ENCODE data around the gene RAB25.
"Not testable (repeated sequence)": the region's sequence is repeated elsewhere in the genome, so short reads cannot be mapped to it uniquely, and the experiment has no call there.

The RAB25 gene

DNA sequence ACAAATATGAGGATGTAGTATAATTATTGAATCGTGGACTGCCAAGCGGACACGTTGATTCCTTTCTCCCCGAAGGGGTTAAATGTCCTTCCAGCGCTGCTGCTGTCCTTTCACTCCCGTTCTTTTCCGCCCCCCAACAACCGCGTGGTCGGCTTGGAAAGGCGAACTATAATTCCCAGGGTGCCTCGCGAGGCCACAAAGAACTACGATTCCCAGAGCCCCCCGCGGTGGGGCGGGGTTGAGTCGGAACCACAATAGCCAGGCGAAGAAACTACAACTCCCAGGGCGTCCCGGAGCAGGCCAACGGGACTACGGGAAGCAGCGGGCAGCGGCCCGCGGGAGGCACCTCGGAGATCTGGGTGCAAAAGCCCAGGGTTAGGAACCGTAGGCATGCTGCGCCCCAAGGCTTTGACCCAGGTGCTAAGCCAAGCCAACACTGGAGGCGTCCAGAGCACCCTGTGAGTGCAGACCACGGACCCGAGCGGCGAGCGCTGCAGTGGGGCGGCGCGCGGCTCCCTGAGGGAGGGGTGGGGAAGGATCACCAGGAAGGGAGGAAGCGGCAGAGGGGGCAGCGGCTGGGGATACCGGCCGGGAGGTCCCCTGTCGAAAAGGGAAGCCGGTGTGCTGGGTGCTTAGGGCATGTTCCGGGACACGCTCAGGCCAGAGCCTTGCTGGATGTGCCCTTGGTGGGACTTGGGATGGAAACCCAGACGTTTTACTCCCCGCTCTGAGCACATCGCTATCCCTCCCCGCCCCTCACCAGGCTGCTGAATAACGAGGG, 6.3 kb upstream of the RAB25 start, which contains the start of gene LAMTOR2:
LAMTOR2 (plus strand) TSS at position 283 of the 781 bp plus-strand sequence; CDS start at position 391, 108 bp downstream.
- peak; percentile 98 for DNase-seq (ENCODE audit: low spot score)

DNA sequence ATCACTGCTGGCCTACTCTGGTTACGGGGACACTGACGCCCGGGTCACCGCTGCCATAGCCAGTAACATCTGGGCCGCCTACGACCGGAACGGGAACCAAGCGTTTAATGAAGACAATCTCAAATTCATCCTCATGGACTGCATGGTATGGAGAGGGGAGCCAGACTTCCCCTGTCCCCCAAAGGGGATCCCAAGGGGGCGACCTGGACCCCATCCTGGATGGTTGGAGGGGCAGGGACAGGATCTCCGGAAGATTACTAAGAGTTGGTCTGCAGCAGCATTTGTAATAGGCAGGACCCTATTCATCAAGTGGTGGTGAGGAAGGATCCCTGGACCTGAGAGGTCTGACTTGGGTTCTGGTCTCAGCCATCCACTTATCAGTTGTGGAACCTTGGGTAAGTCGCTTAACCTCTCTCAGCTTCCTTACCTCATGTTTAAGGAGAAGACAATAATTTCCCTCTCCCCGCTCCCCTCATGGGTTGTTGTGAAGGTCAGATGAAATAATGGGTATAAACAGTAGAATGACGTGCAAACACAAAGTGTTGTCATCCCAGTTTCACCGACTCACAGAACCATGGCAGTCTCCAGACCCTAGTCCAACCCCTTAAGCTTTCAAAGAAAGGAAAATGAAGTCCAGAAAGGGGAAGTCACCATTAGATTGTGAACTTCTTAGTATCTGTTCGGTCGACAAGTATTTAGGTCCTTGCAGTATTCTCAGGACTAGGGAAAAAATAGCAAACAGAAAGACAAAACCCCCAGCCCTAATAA, 5.5 kb upstream of the RAB25 start:
- no peak for DNase-seq (ENCODE audit: low spot score)

DNA sequence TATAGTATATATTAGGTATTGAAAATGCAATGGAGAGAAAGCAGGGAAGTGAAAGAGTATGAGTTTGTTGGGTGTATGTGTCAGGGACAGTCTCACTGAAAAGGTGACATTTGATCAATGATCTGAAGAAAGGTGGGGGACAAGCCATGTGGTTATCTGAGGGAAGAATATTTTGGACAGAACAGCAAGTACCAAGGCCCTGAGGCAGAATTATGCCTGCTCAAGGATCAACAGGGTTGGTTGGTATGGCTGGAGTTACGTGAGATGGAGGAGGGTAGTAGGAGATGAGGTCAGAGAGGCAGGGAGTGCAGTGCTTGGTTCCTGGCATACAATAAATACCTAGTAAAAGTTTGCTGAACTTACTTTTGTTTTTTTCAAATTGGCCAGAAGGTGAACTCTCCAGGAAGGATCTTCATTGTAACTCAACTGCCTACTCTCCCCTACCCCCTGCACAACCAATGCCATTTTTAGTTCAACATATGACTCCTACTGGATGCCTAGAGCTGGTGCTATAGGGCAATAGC, 4.6 kb upstream of the RAB25 start:
- no peak for DNase-seq (ENCODE audit: low spot score)

DNA sequence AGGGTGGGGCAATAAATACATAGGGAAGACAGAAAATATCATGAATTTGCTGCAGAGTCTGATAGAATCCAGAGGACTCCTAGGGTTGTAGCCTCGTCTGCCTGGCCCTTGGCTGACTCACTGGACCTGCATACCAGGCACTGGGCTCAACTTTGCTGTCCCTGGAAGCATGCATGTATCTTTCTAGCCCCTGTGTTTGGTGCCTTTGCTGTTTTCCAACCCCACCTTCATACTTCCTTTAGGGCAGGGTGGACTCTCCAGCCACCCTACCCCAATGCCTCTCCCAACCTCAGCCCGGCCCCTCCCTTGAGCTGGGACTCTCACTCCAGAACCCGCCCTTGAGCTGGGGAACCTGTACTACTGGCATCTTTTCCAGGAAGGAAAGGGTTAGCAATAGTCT, 1.2 kb downstream of the RAB25 start:
- DNase-seq (ENCODE audit: low spot score): no peak

DNA sequence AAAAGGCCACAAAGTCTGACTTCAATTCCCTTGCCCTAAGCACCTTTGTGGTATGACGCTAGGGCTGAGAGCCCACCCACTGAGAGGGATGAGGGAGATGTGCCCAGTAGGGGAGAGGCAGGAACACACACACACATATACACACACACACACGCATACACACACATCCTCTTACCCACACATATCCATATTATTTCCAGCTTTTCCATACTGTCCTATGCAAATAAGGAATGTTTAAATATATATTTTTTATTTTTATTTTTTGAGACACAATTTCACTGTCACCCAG, 3.0 kb downstream of the RAB25 start:
- no peak for DNase-seq (ENCODE audit: low spot score)

DNA sequence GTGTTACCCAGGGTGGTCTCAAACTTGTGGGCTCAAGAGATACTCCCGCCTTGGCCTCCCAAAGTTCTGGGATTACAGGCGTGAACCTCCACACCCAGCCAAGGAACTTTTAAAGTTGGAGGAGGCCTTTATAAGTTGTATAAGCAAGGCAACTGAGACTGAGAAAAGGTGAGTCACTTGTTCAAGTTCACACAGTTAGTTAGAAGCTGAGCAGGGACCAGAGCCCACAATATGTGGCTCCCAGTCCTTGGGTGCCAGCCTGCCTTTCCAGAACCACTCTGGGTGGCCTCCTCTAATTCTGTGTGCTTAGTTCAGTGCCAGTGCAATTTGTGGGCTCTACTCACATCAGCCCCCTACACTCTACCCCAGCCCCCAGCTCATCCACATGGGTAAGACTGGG, 3.7 kb downstream of the RAB25 start:
- DNase-seq (ENCODE audit: low spot score): no peak

DNA sequence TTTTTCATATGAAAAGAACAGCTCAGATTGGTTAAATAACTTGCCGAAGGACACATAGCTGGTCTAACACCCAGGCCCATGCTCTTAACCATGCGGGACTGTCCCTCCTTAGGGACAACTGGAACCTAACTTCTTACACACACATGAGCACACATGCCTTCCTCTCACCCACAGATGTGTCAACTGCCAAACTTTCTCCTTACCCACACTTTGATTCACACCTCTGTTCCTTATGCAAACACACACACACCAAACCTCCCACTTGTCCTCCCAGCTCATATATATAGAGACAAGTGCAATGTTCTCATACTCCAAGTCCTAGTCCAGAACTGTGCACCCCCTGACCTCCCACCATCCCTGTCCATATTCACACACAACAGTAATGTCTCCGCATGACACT, 4.3 kb downstream of the RAB25 start:
- no peak for DNase-seq (ENCODE audit: low spot score)

DNA sequence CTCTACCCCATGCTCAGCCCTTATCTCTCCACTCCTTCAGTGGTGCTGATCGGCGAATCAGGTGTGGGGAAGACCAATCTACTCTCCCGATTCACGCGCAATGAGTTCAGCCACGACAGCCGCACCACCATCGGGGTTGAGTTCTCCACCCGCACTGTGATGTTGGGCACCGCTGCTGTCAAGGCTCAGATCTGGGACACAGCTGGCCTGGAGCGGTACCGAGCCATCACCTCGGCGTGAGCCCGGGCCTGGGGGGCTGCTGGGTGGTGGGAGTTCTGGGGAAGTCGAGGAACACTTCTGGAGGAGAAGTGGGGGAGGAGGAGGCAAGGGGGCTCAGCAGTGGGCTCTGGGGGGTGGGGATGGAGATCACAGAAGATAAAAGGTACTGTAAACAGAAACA, 4.9 kb downstream of the RAB25 start:
- DNase-seq (ENCODE audit: low spot score): no peak

DNA sequence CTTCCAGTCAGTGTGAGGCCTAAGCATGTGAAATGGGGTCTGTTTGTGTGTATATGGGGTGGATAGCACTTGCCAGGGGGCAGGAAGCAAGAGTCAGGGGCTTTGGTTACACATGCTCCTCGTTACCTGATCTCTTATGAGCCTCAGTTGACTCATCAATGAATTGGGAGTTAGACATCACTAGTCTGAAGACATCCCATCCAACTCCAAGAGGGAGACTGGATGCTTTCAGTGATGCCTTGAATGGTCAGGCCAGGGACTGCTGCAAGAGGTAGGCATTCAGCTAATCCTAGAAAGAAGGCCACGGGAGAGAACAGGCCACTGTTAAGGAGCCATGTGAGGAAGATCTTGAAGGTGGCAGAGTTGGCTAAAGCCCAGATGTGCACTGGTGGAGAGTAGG, 6.3 kb downstream of the RAB25 start:
- no peak for DNase-seq (ENCODE audit: low spot score)

DNA sequence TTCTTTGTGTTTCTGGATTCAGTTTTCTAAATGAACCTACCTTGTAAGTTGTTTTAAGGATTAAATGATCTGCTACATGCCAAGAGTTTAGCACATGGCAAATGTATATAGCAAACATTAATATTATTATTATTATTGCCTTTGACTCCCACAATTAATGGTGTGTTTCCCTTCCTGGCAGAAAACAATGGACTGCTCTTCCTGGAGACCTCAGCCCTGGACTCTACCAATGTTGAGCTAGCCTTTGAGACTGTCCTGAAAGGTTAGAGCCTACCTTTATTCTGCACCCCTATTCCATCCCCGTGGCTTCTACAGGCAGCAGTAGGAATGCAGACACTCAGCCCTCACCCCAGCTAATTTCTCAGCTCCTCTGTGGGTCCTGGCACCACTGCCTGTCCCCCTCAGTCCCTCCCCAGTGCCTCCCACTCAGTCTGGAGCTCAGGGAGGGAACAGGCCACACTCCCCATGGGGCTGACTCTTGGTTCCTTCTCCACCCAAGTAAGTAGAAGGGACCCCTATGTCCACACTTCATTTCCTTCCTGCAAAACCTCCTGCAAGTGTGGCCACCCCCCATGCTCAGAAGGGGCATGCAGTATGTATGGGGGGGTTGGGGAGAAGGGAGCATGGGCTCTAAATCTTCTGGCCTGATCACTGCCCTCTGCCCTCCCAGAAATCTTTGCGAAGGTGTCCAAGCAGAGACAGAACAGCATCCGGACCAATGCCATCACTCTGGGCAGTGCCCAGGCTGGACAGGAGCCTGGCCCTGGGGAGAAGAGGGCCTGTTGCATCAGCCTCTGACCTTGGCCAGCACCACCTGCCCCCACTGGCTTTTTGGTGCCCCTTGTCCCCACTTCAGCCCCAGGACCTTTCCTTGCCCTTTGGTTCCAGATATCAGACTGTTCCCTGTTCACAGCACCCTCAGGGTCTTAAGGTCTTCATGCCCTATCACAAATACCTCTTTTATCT, 8.8 kb downstream of the RAB25 start:
- DNase-seq (ENCODE audit: low spot score): no peak

DNA sequence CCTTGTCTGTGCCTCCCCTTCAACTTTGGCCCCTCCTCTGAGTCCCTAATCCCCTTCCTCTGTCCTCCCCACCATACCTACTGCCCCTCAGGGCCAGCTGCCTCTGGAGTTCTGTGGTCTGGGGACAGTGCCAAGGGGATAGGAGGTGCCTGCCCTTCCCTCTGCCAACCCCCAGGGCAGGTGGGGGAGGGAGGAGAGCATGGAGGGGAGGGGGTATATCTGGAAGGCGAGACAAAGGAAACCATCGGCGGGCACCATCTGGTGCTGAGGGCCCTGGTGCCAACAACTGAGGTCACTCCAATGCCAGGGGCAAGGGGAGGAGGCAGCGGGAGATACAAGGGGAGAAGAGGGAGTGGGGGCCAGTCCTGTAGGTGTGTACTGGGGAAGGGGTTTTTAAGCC, 9.6 kb downstream of the RAB25 start:
- no peak for DNase-seq (ENCODE audit: low spot score)

DNA sequence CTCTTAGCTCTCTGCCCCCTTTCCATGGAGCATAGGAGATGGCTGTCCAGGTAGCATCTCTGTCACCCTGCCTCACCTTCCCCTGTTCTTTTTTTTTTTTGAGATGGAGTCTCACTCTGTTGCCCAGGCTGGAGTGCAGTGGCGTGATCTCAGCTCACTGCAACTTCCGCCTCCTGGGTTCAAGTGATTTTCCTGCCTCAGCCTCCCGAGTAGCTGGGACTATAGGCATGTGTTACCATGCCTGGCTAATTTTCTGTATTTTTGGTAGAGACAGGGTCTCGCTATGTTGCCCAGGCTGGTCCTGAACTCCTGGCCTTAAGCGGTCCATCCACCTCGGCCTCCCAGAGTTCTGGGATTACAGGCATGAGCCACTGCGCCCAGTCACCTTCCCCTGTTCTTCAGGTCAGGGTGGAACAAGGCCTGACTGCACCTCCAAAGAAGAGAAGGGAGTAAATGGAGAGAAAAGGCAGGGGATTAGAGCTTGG, 10.4 kb downstream of the RAB25 start:
- DNase-seq (ENCODE audit: low spot score): not testable (repeated sequence)

DNA sequence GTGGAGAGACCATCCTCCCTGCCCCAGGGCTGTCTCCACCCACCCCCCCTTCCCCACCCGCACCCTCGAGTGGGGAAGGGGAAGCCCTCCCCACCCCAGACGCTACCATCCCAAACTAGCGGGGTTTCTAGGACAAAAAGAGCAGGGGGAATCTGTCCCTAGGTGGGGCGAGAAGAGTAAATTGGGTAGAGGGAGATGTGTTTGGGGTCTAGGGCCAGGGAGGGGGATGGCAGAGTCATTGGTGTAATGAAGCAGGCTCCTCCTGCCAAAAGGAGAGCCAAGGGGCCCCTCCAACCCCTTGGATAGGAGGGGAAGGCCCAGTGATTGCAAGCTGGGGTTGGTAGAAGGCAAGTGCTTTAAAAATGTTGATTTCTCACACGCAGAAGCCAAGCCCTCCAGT, 11.3 kb downstream of the RAB25 start:
- no peak for DNase-seq (ENCODE audit: low spot score)

DNA sequence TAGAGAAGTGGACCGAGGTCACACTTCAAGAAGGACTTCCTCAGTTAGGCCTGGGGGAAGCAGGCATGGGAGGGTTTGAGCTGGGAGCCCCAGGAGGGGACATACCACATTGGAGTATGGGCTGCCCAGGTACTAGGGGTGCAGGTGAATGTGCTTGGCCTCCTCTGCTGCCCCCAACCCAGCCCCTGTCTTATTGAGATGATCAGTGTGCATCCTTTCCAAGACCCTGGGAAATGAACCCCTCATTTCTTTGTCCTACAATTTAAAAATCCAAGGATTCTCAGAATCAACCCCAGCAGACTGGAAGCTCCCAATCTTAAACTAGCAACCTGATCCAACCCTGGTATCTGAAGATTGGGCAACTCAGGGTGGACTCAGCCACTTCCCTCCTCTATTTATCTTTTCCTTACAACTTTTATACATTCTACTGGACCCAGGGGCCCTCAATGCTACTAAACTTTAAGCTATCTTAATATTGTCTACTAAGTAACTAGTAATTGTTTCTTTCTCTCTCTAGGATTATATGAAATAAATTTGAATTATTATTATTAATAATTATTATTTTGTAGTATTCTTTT, 12.2 kb downstream of the RAB25 start:
- no peak for DNase-seq (ENCODE audit: low spot score)

DNA sequence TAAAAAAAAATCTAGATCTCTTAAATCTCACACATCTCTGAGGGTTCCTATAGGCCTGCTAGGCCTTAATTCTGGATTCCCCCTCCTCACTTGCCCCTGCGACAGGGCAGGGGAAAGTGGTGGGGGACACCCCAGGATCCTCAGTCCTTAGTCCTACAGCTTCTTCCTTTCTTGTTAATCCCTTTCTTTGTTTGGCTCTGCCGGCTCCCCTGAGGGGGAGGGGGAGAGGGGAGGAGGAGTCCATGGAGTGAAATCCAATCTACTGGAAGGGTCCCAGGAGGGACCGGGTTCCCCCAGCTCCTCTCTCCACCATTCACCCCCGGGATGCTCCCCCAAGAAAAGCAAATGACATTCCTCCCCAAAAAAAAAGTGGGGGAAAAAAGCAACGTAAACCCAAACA, 12.8 kb downstream of the RAB25 start:
- DNase-seq (ENCODE audit: low spot score): peak; percentile 88

DNA sequence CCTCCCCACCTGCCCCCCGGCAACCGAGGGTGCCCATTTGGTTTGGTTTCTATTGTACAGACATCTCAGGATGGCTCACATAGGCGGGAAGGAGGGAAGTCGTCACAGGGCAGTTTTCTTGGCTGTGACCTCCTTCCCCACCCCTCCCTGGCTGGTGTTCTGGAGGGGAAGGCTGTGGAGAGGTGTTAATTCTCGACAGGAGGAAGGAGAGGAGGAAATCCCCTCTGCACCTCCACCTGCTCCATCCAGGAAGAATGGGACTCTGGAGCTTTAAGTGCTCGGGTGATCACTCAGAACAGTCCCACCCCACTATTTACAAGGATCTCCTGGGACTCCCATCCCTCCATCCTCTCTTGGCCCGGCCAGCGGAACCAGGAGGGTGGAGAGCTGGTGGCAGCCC, 13.7 kb downstream of the RAB25 start:
- no peak for DNase-seq (ENCODE audit: low spot score)

DNA sequence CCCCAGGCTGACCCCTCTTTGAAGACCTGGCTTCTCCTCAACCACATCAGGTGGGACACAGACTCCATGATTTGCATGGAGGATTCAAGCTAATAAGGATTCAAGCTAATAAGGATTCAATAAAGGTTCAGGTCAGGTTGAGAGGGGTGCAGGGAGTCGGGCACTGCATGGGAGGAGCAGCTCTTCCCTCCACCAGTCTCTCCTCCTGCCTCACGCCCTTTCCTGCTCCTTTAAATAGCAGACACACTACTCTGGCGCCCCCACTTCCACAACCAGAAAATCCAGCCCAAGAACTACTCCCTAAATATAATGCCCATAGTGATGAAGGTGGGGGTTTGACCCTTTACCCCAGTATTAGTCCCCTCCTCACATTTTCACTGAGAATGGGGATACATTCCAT, 14.2 kb downstream of the RAB25 start:
- no peak for DNase-seq (ENCODE audit: low spot score)

DNA sequence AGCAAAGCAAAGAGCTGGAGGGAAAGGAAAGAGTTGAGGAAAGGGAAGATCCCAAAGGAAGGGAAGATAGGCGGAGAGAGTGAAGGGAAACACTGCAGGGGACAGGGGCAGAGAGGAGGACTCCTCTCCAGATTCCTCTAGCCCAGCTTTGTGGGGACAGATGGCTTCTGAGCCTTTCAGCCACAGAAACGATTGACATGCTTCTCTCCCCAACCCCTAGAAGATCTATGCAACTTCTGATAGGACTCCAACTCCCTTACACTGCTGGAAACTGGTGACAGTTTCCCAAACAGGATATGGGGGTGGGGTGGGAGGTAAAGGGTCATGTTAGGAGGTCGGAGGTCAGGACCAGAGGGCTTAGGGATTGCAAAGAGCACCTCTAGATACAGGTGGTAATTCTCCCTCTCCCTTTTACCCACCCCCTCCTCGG, 14.8 kb downstream of the RAB25 start:
- no peak for DNase-seq (ENCODE audit: low spot score)

DNA sequence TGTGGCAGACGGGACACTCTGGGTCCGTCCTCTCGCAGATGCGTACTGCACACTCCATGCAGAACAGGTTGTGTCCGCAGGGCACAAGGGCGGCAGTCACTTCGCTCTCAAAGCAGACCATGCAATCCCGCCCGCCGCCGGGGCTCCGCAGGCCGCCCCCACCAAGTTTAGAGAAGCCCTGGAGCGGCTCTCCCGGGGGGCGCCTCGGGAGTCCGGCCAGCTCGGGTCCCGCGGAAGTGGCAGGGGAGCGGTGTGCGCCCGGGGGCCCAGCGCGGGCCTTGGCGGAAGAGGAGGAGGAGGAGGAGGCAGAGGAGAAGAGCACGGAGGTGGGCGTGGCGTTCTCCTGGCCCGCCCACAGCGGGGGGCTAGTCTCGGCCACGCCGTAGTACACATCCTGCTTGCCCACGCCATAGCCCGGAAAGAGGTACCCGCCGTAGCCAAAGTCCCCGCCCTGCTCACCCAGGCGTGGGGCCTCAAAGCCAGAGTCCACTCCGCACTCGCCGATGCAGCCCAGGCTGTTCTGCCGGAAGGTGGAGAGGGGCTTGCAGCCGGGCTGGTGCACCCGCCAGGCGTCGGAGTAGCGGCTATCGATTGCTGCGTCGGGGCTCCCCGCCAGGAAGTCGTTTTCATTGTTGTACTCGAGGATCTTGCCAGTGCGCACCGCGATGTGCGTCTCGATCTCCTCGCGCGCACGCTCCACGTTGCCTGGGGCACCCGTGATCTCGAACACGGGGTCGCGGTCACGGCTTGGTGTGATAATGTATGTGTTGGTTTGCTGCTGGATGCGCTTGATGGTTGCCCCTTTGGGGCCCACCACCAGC, 15.9 kb downstream of the RAB25 start:
- DNase-seq (ENCODE audit: low spot score): peak; percentile 80

DNA sequence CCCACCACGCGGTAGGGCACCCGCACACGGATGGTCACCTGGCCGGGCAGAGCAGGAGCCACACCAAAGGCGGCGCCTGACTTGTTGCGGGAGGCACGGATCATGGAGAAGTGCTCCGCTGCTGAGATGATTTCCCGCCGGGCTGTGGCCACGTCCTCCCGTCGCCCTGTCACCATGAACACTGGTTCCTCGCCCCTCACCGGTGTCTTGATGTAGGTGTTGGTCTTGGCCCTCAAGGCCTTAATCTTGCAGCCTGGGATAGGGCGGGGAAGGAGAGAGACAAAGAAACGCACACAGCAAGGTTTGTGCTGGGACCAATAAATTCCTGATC, 16.4 kb downstream of the RAB25 start:
- no peak for DNase-seq (ENCODE audit: low spot score)

DNA sequence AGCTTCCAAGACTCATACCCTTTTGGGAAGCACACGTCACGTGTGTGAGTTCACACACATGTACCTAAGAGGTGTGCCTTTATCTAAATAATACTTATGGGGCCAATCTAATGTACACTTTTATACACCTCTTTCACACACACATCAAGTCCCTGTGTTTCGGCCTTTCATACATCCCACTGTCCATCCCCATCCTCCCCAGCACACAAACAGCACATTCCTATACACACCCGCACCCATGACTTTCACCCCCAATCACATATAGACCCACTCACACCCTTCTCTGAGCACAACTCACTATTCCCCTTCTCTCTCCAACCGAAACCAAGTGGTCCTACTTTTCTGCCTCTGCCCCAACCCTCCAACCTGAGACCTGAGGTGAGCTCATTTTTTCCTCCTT, 17.8 kb downstream of the RAB25 start:
- DNase-seq (ENCODE audit: low spot score): no peak
